ENCODE data around the gene NELFE.
"Not testable (repeated sequence)": the region's sequence is repeated elsewhere in the genome, so short reads cannot be mapped to it uniquely, and the experiment has no call there.

The NELFE gene

GRCh38 chr6:31935823-31936222 lies 22.9 kb downstream of the NELFE start:
- DNase-seq (ENCODE audit: low spot score in 2 of 2) (no peak), ATAC-seq (replicated peaks; ENCODE audit: extremely low read depth, poor library complexity, severe bottlenecking) (no peak)
- H3K27me3 Mint-ChIP-seq: peaks cover 22% of the 10 kb centered on the region
- H3K27ac Mint-ChIP-seq (ENCODE audit: low read depth): no peak overlapping the region
- H3K4me1 Mint-ChIP-seq: no peaks in the 10 kb centered on the region
- no peaks in the 10 kb centered on the region for H3K9me3 Mint-ChIP-seq
- H3K36me3 Mint-ChIP-seq (ENCODE audit: insufficient read depth): no peaks in the 10 kb centered on the region
- H3K4me3 Mint-ChIP-seq: no peak overlapping the region

GRCh38 chr6:31935021-31935420 lies 23.8 kb downstream of the NELFE start:
- ATAC-seq (replicated peaks; ENCODE audit: extremely low read depth, poor library complexity, severe bottlenecking): no peak
- Mint-ChIP-seq H3K9me3 (no peaks in the 10 kb centered on the region), H3K4me1 (no peaks in the 10 kb centered on the region), H3K27me3 (peaks cover 15% of the 10 kb centered on the region), H3K27ac (ENCODE audit: low read depth) (no peak overlapping the region), H3K36me3 (ENCODE audit: insufficient read depth) (no peaks in the 10 kb centered on the region), H3K4me3 (no peak overlapping the region)
- no peak for DNase-seq (ENCODE audit: low spot score in 2 of 2)

DNA sequence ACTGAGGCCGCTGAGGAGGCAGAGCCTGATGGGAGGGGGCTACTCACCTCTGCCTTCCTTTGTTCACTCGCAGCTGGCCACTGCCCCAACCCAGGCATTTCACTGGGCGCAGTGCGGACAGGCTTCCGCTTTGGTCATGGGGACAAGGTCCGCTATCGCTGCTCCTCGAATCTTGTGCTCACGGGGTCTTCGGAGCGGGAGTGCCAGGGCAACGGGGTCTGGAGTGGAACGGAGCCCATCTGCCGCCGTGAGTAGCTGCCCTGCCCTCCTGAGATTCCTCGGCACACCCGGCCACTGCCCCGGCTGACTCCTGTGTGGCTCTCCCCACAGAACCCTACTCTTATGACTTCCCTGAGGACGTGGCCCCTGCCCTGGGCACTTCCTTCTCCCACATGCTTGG lies 25.2 kb downstream of the NELFE start:
- no peak for DNase-seq (ENCODE audit: low spot score in 2 of 2)
- no peaks in the 10 kb centered on the region for H3K36me3 Mint-ChIP-seq (ENCODE audit: insufficient read depth)
- no peaks in the 10 kb centered on the region for H3K9me3 Mint-ChIP-seq
- H3K4me1 Mint-ChIP-seq: no peaks in the 10 kb centered on the region
- H3K4me3 Mint-ChIP-seq: no peak overlapping the region
- H3K27me3 Mint-ChIP-seq: peaks cover 15% of the 10 kb centered on the region
- H3K27ac Mint-ChIP-seq (ENCODE audit: low read depth): no peak overlapping the region
- ATAC-seq (replicated peaks; ENCODE audit: extremely low read depth, poor library complexity, severe bottlenecking): no peak

GRCh38 chr6:31932137-31932536 lies 26.6 kb downstream of the NELFE start:
- not testable (repeated sequence) for DNase-seq (ENCODE audit: low spot score in 2 of 2); ATAC-seq (replicated peaks; ENCODE audit: extremely low read depth, poor library complexity, severe bottlenecking); H3K4me3 Mint-ChIP-seq; H3K9me3 Mint-ChIP-seq; H3K27ac Mint-ChIP-seq (ENCODE audit: low read depth); H3K36me3 Mint-ChIP-seq (ENCODE audit: insufficient read depth); H3K4me1 Mint-ChIP-seq
- H3K27me3 Mint-ChIP-seq: peaks cover 15% of the 10 kb centered on the region

GRCh38 chr6:31930962-31931361 lies 27.8 kb downstream of the NELFE start:
- H3K9me3 Mint-ChIP-seq: no peaks in the 10 kb centered on the region
- no peaks in the 10 kb centered on the region for H3K36me3 Mint-ChIP-seq (ENCODE audit: insufficient read depth)
- ATAC-seq (replicated peaks; ENCODE audit: extremely low read depth, poor library complexity, severe bottlenecking) (no peak), DNase-seq (ENCODE audit: low spot score in 2 of 2) (no peak)
- no peak overlapping the region for H3K4me3 Mint-ChIP-seq
- H3K27ac Mint-ChIP-seq (ENCODE audit: low read depth): no peak overlapping the region
- peaks cover 15% of the 10 kb centered on the region for H3K27me3 Mint-ChIP-seq
- H3K4me1 Mint-ChIP-seq: no peaks in the 10 kb centered on the region

DNA sequence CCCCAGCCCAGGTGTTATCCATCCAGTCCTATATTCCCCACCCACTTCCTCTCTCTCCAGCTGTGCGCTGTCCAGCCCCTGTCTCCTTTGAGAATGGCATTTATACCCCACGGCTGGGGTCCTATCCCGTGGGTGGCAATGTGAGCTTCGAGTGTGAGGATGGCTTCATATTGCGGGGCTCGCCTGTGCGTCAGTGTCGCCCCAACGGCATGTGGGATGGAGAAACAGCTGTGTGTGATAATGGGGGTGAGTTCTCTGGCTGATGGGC lies 30.2 kb downstream of the NELFE start:
- Mint-ChIP-seq H3K9me3 (no peaks in the 10 kb centered on the region), H3K27me3 (peaks cover 9% of the 10 kb centered on the region), H3K27ac (ENCODE audit: low read depth) (no peak overlapping the region), H3K36me3 (ENCODE audit: insufficient read depth) (no peaks in the 10 kb centered on the region), H3K4me3 (no peak overlapping the region), H3K4me1 (no peaks in the 10 kb centered on the region)
- DNase-seq (ENCODE audit: low spot score in 2 of 2) (no peak), ATAC-seq (replicated peaks; ENCODE audit: extremely low read depth, poor library complexity, severe bottlenecking) (no peak)

GRCh38 chr6:31927863-31928671 lies 30.7 kb downstream of the NELFE start:
- Mint-ChIP-seq H3K9me3 (no peaks in the 10 kb centered on the region), H3K27ac (ENCODE audit: low read depth) (no peak overlapping the region), H3K36me3 (ENCODE audit: insufficient read depth) (no peaks in the 10 kb centered on the region), H3K4me3 (no peak overlapping the region), H3K4me1 (no peaks in the 10 kb centered on the region), H3K27me3 (peaks cover 3% of the 10 kb centered on the region)
- no peak for ATAC-seq (replicated peaks; ENCODE audit: extremely low read depth, poor library complexity, severe bottlenecking)
- DNase-seq (ENCODE audit: low spot score in 2 of 2): no peak

GRCh38 chr6:31927242-31927862 lies 31.4 kb downstream of the NELFE start, which contains the start of gene C2:
TSS of gene C2 (plus strand) at chr6:31927717. CDS start at chr6:31927753, 36 bp downstream.
- no peaks in the 10 kb centered on the region for H3K27me3 Mint-ChIP-seq
- H3K4me1 Mint-ChIP-seq: no peaks in the 10 kb centered on the region
- DNase-seq (ENCODE audit: low spot score in 2 of 2) (no peak), ATAC-seq (replicated peaks; ENCODE audit: extremely low read depth, poor library complexity, severe bottlenecking) (no peak)
- no peak within 1 kb of the TSS for H3K4me3 Mint-ChIP-seq
- no peaks in the 10 kb centered on the region for H3K9me3 Mint-ChIP-seq
- H3K36me3 Mint-ChIP-seq (ENCODE audit: insufficient read depth): no peaks in the 10 kb centered on the region
- no peak within 1 kb of the TSS for H3K27ac Mint-ChIP-seq (ENCODE audit: low read depth)

DNA sequence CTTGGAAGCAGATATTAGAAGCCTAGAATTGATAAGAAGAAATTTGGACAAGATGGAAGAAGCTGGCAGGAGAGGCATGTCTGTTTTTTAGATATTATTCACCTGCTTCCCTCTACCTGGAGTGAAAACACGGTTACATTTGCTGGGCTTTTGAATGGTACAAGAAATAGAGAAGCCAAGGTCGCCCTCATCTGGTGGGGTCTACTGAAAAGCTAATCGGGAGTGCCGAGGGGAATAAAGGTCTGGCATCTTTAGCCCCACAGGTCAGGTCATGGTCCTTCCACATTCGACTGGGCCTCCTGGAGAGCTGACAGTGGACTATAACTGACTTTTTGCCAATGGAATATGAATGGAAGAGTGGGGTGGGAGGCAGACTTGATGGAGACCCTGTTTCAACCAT lies 35.8 kb downstream of the NELFE start:
- H3K27ac Mint-ChIP-seq (ENCODE audit: low read depth): no peak overlapping the region
- no peaks in the 10 kb centered on the region for H3K36me3 Mint-ChIP-seq (ENCODE audit: insufficient read depth)
- no peaks in the 10 kb centered on the region for H3K9me3 Mint-ChIP-seq
- H3K4me1 Mint-ChIP-seq: no peaks in the 10 kb centered on the region
- no peak for ATAC-seq (replicated peaks; ENCODE audit: extremely low read depth, poor library complexity, severe bottlenecking)
- no peak for DNase-seq (ENCODE audit: low spot score in 2 of 2)
- H3K4me3 Mint-ChIP-seq: no peak overlapping the region
- no peaks in the 10 kb centered on the region for H3K27me3 Mint-ChIP-seq

DNA sequence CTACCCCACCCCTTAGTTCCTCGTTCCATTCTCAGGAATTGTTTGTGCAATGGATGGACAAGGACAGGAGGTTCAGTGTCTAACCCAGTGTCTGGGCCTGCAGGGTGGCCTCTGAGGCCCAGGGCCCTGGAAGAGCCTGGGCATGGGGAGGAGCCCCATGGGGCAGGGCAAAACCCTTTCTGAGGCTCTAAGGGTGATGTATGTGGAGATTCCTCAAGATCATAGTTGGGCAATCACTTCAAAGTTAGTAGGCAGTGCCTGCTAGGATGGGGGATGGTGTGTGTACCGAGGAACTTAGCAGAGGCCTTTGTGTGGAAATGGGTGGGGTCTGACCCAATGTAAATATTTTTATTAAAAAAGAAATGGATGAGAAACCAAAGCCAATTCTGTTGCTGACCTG lies 38.0 kb downstream of the NELFE start:
- peaks cover 5% of the 10 kb centered on the region for H3K27me3 Mint-ChIP-seq
- no peak for DNase-seq (ENCODE audit: low spot score in 2 of 2)
- no peaks in the 10 kb centered on the region for H3K4me1 Mint-ChIP-seq
- no peak overlapping the region for H3K27ac Mint-ChIP-seq (ENCODE audit: low read depth)
- no peak for ATAC-seq (replicated peaks; ENCODE audit: extremely low read depth, poor library complexity, severe bottlenecking)
- no peaks in the 10 kb centered on the region for H3K9me3 Mint-ChIP-seq
- H3K4me3 Mint-ChIP-seq: no peak overlapping the region
- no peaks in the 10 kb centered on the region for H3K36me3 Mint-ChIP-seq (ENCODE audit: insufficient read depth)

DNA sequence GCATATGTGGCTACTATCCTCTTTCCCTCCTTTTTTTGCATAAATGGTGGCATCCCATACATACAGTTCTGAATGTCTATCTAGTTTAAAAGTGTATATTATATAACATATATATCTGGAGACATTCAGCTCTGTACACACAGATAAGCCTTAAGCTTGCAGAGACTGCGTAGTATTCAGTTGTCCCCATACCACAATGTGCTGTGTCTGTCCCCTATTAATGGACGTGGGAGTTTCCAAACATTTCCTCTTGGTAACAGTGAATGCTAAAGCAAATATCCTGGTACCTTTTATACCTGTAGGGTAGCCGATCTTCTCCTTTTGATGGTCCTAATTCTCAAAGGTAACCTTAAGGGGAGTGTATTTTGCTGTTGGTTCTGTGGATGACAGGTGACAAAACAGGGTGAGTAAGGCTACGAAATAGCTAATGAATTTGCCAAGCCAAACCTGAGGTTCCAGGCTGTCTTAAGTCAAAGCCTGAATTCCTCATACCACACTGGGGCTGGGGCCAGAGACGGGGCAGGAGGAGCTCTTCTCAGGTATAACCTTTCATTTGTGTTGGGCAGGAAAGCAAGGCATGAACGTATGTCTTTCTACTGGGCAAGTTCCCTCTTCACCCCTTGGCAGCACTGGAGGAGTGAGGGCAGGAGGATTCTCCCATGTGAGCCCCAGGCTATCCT lies 39.0 kb downstream of the NELFE start:
- Mint-ChIP-seq H3K36me3 (ENCODE audit: insufficient read depth) (no peaks in the 10 kb centered on the region), H3K9me3 (no peaks in the 10 kb centered on the region), H3K27me3 (peaks cover 16% of the 10 kb centered on the region), H3K4me3 (no peak overlapping the region), H3K4me1 (no peaks in the 10 kb centered on the region), H3K27ac (ENCODE audit: low read depth) (no peak overlapping the region)
- ATAC-seq (replicated peaks; ENCODE audit: extremely low read depth, poor library complexity, severe bottlenecking) (no peak), DNase-seq (ENCODE audit: low spot score in 2 of 2) (no peak)

DNA sequence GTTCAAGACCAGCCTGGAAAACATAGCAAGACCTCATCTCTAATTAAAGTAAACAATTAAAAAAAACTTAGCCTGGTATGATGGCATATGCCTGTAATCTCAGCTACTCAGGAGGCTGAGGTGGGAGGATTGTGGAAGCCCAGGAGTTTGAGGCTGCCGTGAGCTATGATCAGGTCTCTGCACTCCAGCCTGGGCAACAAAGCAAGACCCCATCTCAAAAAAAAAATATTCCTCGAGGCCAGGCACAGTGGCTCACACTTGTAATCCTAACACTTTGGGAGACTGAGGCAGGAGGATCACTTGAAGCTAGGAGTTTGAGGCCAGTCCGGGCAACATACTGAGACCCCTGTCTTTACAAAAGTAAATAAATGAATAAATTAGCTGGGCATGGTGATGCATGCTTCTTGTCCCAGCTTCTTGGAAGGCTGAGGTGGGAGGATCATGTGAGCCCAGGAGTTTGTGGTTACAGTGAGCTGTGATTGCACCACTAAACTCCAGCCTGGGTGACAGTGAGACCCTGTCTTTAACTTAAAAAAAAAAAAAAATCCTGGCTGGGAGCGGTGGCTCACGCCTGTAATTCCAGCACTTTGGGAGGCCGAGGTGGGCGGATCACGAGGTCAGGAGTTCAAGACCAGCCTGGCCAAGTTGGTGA lies 40.6 kb downstream of the NELFE start:
- no peak for DNase-seq (ENCODE audit: low spot score in 2 of 2)
- no peak for ATAC-seq (replicated peaks; ENCODE audit: extremely low read depth, poor library complexity, severe bottlenecking)
- no peak overlapping the region for H3K27ac Mint-ChIP-seq (ENCODE audit: low read depth)
- H3K36me3 Mint-ChIP-seq (ENCODE audit: insufficient read depth): no peaks in the 10 kb centered on the region
- H3K9me3 Mint-ChIP-seq: no peaks in the 10 kb centered on the region
- H3K27me3 Mint-ChIP-seq: peaks cover 17% of the 10 kb centered on the region
- H3K4me1 Mint-ChIP-seq: no peaks in the 10 kb centered on the region
- H3K4me3 Mint-ChIP-seq: no peak overlapping the region

DNA sequence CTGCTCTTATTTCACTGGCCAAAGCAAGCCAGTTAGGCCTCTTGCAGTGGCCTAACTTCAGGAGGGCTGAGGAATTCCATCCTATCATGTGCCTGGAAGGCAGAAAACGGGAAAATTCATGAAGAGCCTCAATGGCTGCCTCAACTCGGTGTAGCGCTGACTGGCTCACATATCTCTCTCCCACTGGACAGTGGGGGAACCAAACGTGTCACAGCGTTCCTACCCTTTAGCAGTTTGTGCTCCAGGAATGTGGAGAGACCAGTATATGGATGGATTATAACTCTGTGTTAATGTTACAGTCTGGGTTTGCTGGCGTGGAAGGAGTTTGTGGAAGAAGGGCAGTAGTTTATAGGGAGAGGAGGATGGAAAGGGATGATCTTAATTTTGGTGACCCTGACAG lies 43.0 kb downstream of the NELFE start:
- DNase-seq (ENCODE audit: low spot score in 2 of 2): no peak
- H3K36me3 Mint-ChIP-seq (ENCODE audit: insufficient read depth): no peaks in the 10 kb centered on the region
- peaks cover 27% of the 10 kb centered on the region for H3K27me3 Mint-ChIP-seq
- no peaks in the 10 kb centered on the region for H3K4me1 Mint-ChIP-seq
- no peaks in the 10 kb centered on the region for H3K9me3 Mint-ChIP-seq
- H3K27ac Mint-ChIP-seq (ENCODE audit: low read depth): no peak overlapping the region
- no peak overlapping the region for H3K4me3 Mint-ChIP-seq
- ATAC-seq (replicated peaks; ENCODE audit: extremely low read depth, poor library complexity, severe bottlenecking): no peak

Data from central memory CD8-positive, alpha-beta T cell (primary cell).